Adrenal gland (tissue), 5 donors: ENCODE data around the gene HSD11B2.

Experiments used
- CTCF ChIP-seq, 6 experiments: fragments of 450-650 bp in 4 of 6; fragments of 200-600 bp in 2 of 6; sonication (generic) in 1 of 6; IDR thresholded peaks; 1 replicate in 5 of 6; 2 replicates in 1 of 6; pipeline versions ENCODE4 v1.5.1 to v1.8.0; 2016 to 2021; ENCODE audit warnings: antibody characterized with exemption in 6 of 6, mild to moderate bottlenecking in 2 of 6, moderate library complexity in 1 of 6
- POLR2A ChIP-seq, 2 donors: fragments of 450-650 bp; IDR thresholded peaks; one replicate each; pipeline ENCODE4 v1.6.1; 2017; ENCODE audit warnings: antibody characterized with exemption in 2 of 2, mild to moderate bottlenecking in 2 of 2, moderate library complexity in 1 of 2
- donor health status: DM: no; HTN: no; CAD: no.

- TF ChIP-seq CTCF (IDR thresholded peaks at IDR 0.05) (no peak), POLR2A (IDR thresholded peaks at IDR 0.05) (no peak)
These were observed 30.0 kb downstream of the HSD11B2 start for GRCh38 chr16:67460961-67461360.
